GM19455 (cell line): ENCODE data around the gene CCL21.
"Not testable (repeated sequence)": the region's sequence is repeated elsewhere in the genome, so short reads cannot be mapped to it uniquely, and the experiment has no call there.

Source experiments
- ATAC-seq: cut with Tn5 transposase; IDR thresholded peaks from one replicate; pipeline ENCODE4 v1.9.1; 2021; ENCODE audit not compliant: unreplicated experiment

CCL21 gene

DNA sequence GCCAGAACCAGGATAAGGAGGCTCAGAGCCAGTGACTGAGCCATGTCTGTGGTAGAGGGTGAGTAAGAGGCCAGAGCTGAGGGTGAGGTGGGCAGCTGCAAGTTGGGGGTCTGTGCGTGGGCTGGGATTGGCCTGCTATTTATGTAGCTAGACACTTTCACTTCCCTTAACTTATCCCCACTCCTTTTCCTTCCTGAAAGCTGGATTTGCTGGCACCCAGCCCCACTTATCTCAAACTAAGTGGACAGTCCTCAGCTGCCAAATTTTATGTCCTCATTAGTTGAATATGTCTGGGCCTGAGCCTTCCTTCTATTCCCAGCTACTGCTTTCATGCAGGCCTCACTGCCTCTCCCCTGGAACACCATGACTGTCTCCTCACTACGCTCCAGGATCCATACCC, at the start of gene CCL21:
TSS of gene CCL21 (minus strand) at position 114 of the 400 bp plus-strand sequence. CDS start at position 44, 70 bp downstream.
- ATAC-seq = no peak

GRCh38 chr9:34759432-34760134, 49.6 kb upstream of the CCL21 start:
- ATAC-seq = no peak

DNA sequence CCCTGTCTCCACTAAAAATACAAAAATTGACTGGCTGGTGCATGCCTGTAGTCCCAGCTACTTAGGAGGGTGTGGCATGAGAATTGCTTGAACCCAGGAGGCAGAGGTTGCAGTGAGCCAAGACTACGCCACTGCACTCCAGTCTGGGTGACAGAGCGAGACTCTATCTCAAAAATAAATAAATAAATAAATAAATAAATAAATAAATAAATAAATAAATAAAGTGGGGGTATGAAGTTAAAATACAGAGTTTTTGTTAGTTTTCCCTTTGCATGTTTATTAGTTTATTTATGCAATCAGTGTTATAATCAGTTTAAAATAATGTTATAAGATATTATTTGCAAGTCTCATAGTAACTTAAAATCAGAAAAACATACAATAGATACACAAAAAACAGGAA, 40.4 kb upstream of the CCL21 start:
- not testable (repeated sequence) for ATAC-seq

DNA sequence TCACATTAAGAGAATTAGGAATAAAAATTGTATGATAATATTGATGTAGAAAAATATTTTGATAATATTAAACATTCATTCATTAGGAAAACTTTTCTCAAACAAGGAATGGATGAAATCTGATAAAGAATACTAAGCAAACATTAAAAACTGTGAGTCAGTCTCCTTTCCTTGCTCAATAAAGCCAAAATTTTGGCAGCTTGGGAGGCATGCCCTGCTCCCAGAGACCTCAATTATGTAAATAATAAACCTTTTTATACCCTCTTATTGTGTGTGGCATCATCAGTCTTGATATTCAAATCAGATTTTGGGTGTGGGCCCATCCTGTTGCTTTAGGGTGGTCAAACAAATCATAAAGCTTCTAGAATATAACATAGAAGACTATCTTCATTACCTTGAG, 36.6 kb upstream of the CCL21 start:
- ATAC-seq = no peak

DNA sequence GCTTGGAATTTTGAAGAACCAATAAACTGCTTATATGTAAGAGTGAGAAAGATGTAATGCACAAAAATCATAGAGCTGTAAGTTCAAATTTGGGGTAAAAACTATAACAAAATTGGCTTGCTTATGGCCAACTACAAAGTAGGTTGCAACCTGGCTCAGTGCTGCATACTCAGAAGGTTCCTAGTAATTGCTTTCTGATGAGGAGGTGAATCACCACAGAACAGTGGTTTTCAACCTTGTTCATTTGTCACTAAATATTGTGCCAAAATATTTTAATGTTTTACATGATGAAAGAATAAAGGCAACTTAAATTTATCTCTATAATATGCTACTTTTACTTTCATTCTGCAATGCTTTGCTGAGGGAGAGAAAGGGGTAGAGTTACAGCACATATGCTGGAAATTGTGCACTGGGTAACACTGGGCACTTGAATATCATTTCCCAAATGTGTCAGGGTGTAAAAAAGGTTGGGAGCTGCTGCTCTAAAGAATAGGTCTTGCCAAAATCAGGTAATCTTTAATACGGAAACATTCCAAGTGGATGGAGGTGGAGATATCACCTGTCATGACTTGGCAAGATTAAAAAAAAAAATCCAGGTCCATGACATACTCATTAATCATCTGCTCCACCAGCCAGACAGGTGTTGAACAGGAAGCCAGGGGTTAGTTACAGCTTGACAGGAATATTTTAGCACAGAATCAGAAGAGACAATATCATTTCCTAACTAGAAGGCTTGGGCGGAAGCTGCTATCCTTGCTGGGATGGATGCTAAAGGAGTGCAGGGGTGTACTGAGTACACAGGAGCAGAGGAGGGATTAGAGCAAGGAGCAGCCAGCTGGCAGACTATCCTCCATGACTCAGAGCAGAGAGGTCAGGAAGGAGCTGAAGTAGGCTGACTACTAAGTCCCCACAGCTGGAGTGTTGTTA, 34.6 kb upstream of the CCL21 start:
- no peak for ATAC-seq

- no peak for ATAC-seq
Measured at GRCh38 chr9:34742710-34743109, 32.8 kb upstream of the CCL21 start.

- ATAC-seq = no peak
Measured at GRCh38 chr9:34741628-34742027, 31.7 kb upstream of the CCL21 start.

- not testable (repeated sequence) for ATAC-seq
Measured at GRCh38 chr9:34740176-34740575, 30.2 kb upstream of the CCL21 start.

GRCh38 chr9:34737677-34738260, 27.8 kb upstream of the CCL21 start:
- ATAC-seq = no peak

- ATAC-seq = no peak
Measured at GRCh38 chr9:34734720-34735119, 24.8 kb upstream of the CCL21 start.

GRCh38 chr9:34732886-34733285, 22.9 kb upstream of the CCL21 start:
- no peak for ATAC-seq

- no peak for ATAC-seq
Measured at GRCh38 chr9:34732478-34732877, 22.5 kb upstream of the CCL21 start.

GRCh38 chr9:34723141-34723540, 13.2 kb upstream of the CCL21 start:
- ATAC-seq = no peak

DNA sequence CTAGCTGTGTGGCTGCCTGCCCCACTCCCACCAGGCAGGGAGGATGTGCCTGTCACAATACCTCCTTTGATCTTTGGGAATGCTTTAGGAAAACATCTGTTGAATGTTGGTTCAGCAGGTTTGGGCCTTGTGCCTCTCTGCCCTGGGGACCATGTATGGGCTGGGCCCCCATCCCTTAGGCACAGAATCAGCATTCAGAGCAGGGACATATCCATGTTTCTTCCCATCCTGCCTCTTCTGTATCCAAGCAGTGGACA, 9.8 kb upstream of the CCL21 start:
- not testable (repeated sequence) for ATAC-seq

GRCh38 chr9:34719021-34719768, 9.3 kb upstream of the CCL21 start:
- no peak for ATAC-seq

GRCh38 chr9:34717996-34718614, 8.2 kb upstream of the CCL21 start:
- no peak for ATAC-seq

- ATAC-seq = no peak
Measured at GRCh38 chr9:34716711-34717110, 6.8 kb upstream of the CCL21 start.

DNA sequence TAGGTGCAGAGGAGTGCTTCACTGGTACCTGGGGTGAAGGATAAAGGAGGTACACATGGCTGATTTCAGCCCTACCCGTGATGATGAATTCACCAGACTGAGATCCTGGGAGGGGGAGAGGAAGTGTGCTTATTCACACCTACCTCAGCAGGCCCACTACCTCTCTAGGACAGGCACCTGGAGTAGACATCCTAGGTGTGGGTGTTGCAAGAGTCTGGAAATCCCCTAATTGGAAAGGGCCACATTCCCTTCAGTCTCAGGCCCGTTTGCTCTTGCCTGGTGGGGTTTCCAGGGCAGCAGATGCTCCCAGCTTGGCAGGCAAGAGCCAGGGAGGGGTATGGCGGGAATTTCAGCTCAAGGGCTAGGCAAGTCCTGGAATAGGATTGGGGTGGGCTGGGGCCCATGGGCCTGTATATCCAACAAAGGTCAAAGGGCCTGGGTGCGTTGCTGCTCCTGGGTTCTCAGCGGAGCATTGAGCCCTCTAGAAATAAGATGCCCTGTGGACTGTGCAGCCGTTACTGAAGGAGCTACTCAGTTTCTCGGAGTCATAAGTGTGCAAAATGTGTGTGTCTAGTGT, 5.8 kb upstream of the CCL21 start:
- no peak for ATAC-seq

- ATAC-seq = no peak
Measured at GRCh38 chr9:34714007-34714406, 4.1 kb upstream of the CCL21 start.

- ATAC-seq = no peak
Measured at GRCh38 chr9:34712140-34712539, 2.2 kb upstream of the CCL21 start.
